HepG2 (cell line): ENCODE data around the gene TMEM167A. TPM values are rescaled to one million over a fixed set of nuclear protein-coding genes. Genes with fewer than 3 reads are reported as not detected.

Experiments used
- ATAC-seq: fragments of 200-7000 bp; cut with Tn5 transposase; 3 replicates; pipeline ENCODE4 v1.9.1; 2020; ENCODE audit warnings: mild to moderate bottlenecking, moderate library complexity
- BruUV-seq: library from RNA; stranded (reverse); fragments of 400-500 nt; replicated peaks from 2 replicates; lab custom pipeline; 2021; lab: Mats Ljungman, UMichigan
- CTCF ChIA-PET: fragments of 300-600 bp; formaldehyde crosslinking; extraction: SDS; loops from one replicate; lab custom pipeline; 2021; ENCODE audit warnings: low total read pairs, inconsistent platforms, low intra/inter-chr PET ratio; lab: Yijun Ruan, JAX
- POLR2A ChIA-PET: fragments of 350-600 bp; sonication (Branson Sonifier 250); formaldehyde crosslinking; loops from one replicate; lab custom pipeline; 2020; ENCODE audit warnings: antibody characterized with exemption, inconsistent platforms; lab: Yijun Ruan, JAX
- DNase-seq: peaks from one replicate; pipeline ENCODE4 v3.0.0-alpha.2; 2015; ENCODE audit warnings: low spot score
- FAIRE-seq: peaks from 3 replicates; lab custom pipeline; 2011; peaks lifted over from hg19 to GRCh38; lab: Jason Lieb, UNC
- H2AFZ ChIP-seq: one replicate; pipeline ENCODE4 v1.6.1; 2011; ENCODE audit warnings: low read length, inconsistent platforms
- H3K27ac ChIP-seq: fragments of 300-600 bp; 3 replicates; pipeline ENCODE4 v1.8.0; 2011; ENCODE audit warnings: mixed run types, mild to moderate bottlenecking, mixed read lengths, low read length, inconsistent platforms; ENCODE audit not compliant: insufficient read depth; ENCODE audit errors: extremely low read length
- H3K27me3 ChIP-seq, 2 experiments: fragments of 200-600 bp in 1 of 2; 2 replicates in 1 of 2; 3 replicates in 1 of 2; pipeline versions ENCODE4 v1.6.0 to v1.8.0; 2011; ENCODE audit warnings: low read length in 2 of 2, mild to moderate bottlenecking in 2 of 2, moderate library complexity in 2 of 2, inconsistent platforms in 1 of 2; ENCODE audit not compliant: insufficient read depth in 2 of 2, control insufficient read depth in 1 of 2
- H3K36me3 ChIP-seq, 2 experiments: fragments of 200-600 bp in 1 of 2; replicated peaks in 1 of 2; 2 replicates in 1 of 2; 3 replicates in 1 of 2; pipeline versions ENCODE4 v1.5.1 to v1.8.0; 2011; ENCODE audit warnings: low read length in 2 of 2, inconsistent platforms in 1 of 2; ENCODE audit not compliant: insufficient read depth in 2 of 2, control insufficient read depth in 1 of 2
- H3K4me1 ChIP-seq: 2 replicates; pipeline ENCODE4 v1.5.1; 2012; ENCODE audit warnings: low read length, inconsistent platforms; ENCODE audit not compliant: insufficient read depth
- H3K4me2 ChIP-seq: 2 replicates; pipeline ENCODE4 v1.6.0; 2011; ENCODE audit warnings: low read depth, low read length, inconsistent platforms
- H3K4me3 ChIP-seq, 3 experiments: fragments of 200-600 bp in 1 of 3; sonication (generic), shearing (Covaris generic) in 1 of 3; replicated peaks in 1 of 3; 2 replicates each; pipeline ENCODE4 v1.5.1; 2011 to 2016; ENCODE audit warnings: low read length in 3 of 3, inconsistent platforms in 2 of 3, low read depth in 2 of 3, mild to moderate bottlenecking in 2 of 3, control low read depth in 1 of 3, mixed read lengths in 1 of 3; ENCODE audit not compliant: insufficient read depth in 1 of 3
- H3K79me2 ChIP-seq: one replicate; pipeline ENCODE4 v1.6.1; 2011; ENCODE audit warnings: low read length, inconsistent platforms; ENCODE audit not compliant: insufficient read depth
- H3K9ac ChIP-seq: 2 replicates; pipeline ENCODE4 v1.6.0; 2011; ENCODE audit warnings: mild to moderate bottlenecking, low read depth, low read length, inconsistent platforms; ENCODE audit not compliant: insufficient read depth
- H3K9me3 ChIP-seq: 2 replicates; pipeline ENCODE4 v1.5.1; 2012; ENCODE audit warnings: mild to moderate bottlenecking, low read length
- H4K20me1 ChIP-seq: 2 replicates; pipeline ENCODE4 v1.6.0; 2011; ENCODE audit warnings: inconsistent platforms, mild to moderate bottlenecking, low read length, moderate library complexity; ENCODE audit not compliant: insufficient read depth
- FOXM1 ChIP-seq: sonication (generic); formaldehyde crosslinking; IDR thresholded peaks from 2 replicates; pipeline ENCODE4 v1.5.0; 2020; ENCODE audit warnings: missing genetic modification reagents
- HNRNPUL1 ChIP-seq: fragments of 200-400 bp; formaldehyde crosslinking; IDR thresholded peaks from 2 replicates; pipeline ENCODE4 v1.6.1; 2017; ENCODE audit warnings: low read depth, mild to moderate bottlenecking, low read length, moderate library complexity
- HOXD1 ChIP-seq: sonication (generic); formaldehyde crosslinking; IDR thresholded peaks from 2 replicates; pipeline ENCODE4 v1.5.0; 2020; ENCODE audit warnings: missing genetic modification reagents
- KDM5B ChIP-seq: sonication (generic); formaldehyde crosslinking; IDR thresholded peaks from 2 replicates; pipeline ENCODE4 v1.4.0; 2020; ENCODE audit warnings: missing genetic modification reagents, mild to moderate bottlenecking, borderline replicate concordance
- KLF15 ChIP-seq: sonication (generic); formaldehyde crosslinking; IDR thresholded peaks from 2 replicates; pipeline ENCODE4 v1.8.1; 2023; ENCODE audit warnings: borderline replicate concordance, mild to moderate bottlenecking, inconsistent platforms, missing genetic modification reagents, mixed read lengths
- SOX6 ChIP-seq, 2 experiments: fragments of 450-650 bp in 1 of 2; sonication (generic) in 1 of 2; formaldehyde crosslinking in 1 of 2; IDR thresholded peaks; 2 replicates each; pipeline versions ENCODE4 v1.4.0 to v1.6.1; 2017 to 2020; ENCODE audit warnings: antibody characterized with exemption in 1 of 2, mild to moderate bottlenecking in 1 of 2, missing genetic modification reagents in 1 of 2
- TEF ChIP-seq: sonication (generic); formaldehyde crosslinking; IDR thresholded peaks from 2 replicates; pipeline ENCODE4 v1.5.0; 2020; ENCODE audit warnings: missing genetic modification reagents
- ZGPAT ChIP-seq: IDR thresholded peaks from 2 replicates; pipeline ENCODE4 v1.6.1; 2016; ENCODE audit warnings: mild to moderate bottlenecking
- ZKSCAN8 ChIP-seq: IDR thresholded peaks from 2 replicates; pipeline ENCODE4 v1.6.1; 2016; ENCODE audit warnings: borderline replicate concordance, missing genetic modification reagents, missing compliant biosample characterization
- ZNF33A ChIP-seq: sonication (generic); formaldehyde crosslinking; IDR thresholded peaks from 2 replicates; pipeline ENCODE4 v1.5.1; 2020; ENCODE audit warnings: missing genetic modification reagents, mild to moderate bottlenecking, moderate library complexity, borderline replicate concordance
- ZNF414 ChIP-seq: sonication (generic); formaldehyde crosslinking; IDR thresholded peaks from 2 replicates; pipeline ENCODE4 v1.5.0; 2020; ENCODE audit warnings: missing genetic modification reagents
- ZNF567 ChIP-seq: sonication (generic); formaldehyde crosslinking; IDR thresholded peaks from 2 replicates; pipeline ENCODE4 v1.8.1; 2023; ENCODE audit warnings: mild to moderate bottlenecking, missing genetic modification reagents, borderline replicate concordance
- WGBS: methylation state at CpG from one replicate; pipeline ENCODE4 v1.1.6; 2017; ENCODE audit warnings: low lambda C conversion rate; 5-methylcytosine and 5-hydroxymethylcytosine counted together
- in situ Hi-C: cut with HindIII; loops from 2 replicates; pipeline ENCODE4 v1.10.0; 2017; ENCODE audit warnings: low pct_unique_long_range_greater_than_20kb; ENCODE audit not compliant: extremely low pct_ligation_motif_present
- intact Hi-C: fragments of 100-400 bp; cut with micrococcal nuclease; formaldehyde crosslinking; loops from one replicate; pipeline ENCODE4 v1.10.0; 2022; ENCODE audit not compliant: unreplicated experiment
- polyA plus RNA-seq, 8 experiments: library from polyadenylated mRNA; depleted of rRNA in 3 of 8; stranded (reverse) in 7 of 8; unstranded in 1 of 8; fragments of >200 nt; fragmentation: Illumina TruSeq in 4 of 8; extraction: Trizol in 4 of 8; gene quantifications; 2 replicates each; pipeline versions ENCODE4 v1.2.1 to v1.2.3, GENCODE V29; 2011 to 2016; ENCODE audit warnings: low read depth in 4 of 8, missing spikeins in 1 of 8, mixed read lengths in 1 of 8; ENCODE audit not compliant: insufficient read depth in 1 of 8
- total RNA-seq, 5 experiments: library from RNA; depleted of rRNA; stranded (reverse); fragments of >200 nt; fragmentation: Illumina TruSeq; extraction: Trizol; gene quantifications; 2 replicates each; pipeline ENCODE4 v1.2.3, GENCODE V29; 2016; ENCODE audit warnings: low read depth in 1 of 5
- TF ChIP-seq, protein P1 (sequence below): sonication (generic); formaldehyde crosslinking; conservative IDR thresholded peaks from 2 replicates; pipeline ENCODE4 v1.8.0; 2022; ENCODE audit warnings: low read depth, missing genetic modification reagents

The TMEM167A gene
- total and polyA plus RNA-seq, 2 of the 13 experiments (the other 11 are each of a cell fraction or from before 2014, with no cell fraction given), result 47.0 to 78.7 TPM

GRCh38 chr5:83095163-83095956, 18.2 kb upstream of the TMEM167A start:
- 97% methylated on average over 3 of the region's 3 CpGs for WGBS
- CTCF ChIA-PET, result no interaction called here
- no peak overlapping the region for H3K27ac ChIP-seq
- DNase-seq, result no peak
- in situ Hi-C loops, result loop anchor here (25.0 kb wide), 2 partner anchors 467 to 733 kb away; no protein-coding TSS in a partner anchor
- no peak for TF ChIP-seq ZKSCAN8
- TF ChIP-seq KDM5B (CRISPR knock-in tag), result no peak
- TF ChIP-seq KLF15, result no peak
- no peak for TF ChIP-seq ZNF33A (CRISPR knock-in tag)
- TF ChIP-seq FOXM1 (CRISPR knock-in tag), result no peak
- no peak for TF ChIP-seq ZNF414 (CRISPR knock-in tag)
- no peak for TF ChIP-seq ZNF567 (CRISPR knock-in tag)
- TF ChIP-seq, protein P1, sequence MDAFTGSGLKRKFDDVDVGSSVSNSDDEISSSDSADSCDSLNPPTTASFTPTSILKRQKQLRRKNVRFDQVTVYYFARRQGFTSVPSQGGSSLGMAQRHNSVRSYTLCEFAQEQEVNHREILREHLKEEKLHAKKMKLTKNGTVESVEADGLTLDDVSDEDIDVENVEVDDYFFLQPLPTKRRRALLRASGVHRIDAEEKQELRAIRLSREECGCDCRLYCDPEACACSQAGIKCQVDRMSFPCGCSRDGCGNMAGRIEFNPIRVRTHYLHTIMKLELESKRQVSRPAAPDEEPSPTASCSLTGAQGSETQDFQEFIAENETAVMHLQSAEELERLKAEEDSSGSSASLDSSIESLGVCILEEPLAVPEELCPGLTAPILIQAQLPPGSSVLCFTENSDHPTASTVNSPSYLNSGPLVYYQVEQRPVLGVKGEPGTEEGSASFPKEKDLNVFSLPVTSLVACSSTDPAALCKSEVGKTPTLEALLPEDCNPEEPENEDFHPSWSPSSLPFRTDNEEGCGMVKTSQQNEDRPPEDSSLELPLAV (CRISPR knock-in tag), result no peak
- TF ChIP-seq HOXD1 (CRISPR knock-in tag), result no peak
- TF ChIP-seq HNRNPUL1, result no peak
- TF ChIP-seq TEF, result no peak
- TF ChIP-seq ZGPAT (CRISPR knock-in tag), result no peak
- no peak for TF ChIP-seq SOX6 (IDR thresholded peaks at IDR 0.05)
- TF ChIP-seq SOX6 (CRISPR knock-in tag; IDR thresholded peaks at IDR 0.05), result no peak
- TF ChIP-seq, all 625 proteins: peak for 0
- Histone ChIP-seq H3K4me1 (peaks cover 22% of the 10 kb centered on the region), H3K9me3 (peaks cover 13% of the 10 kb centered on the region; the same call in 1 of the 2 replicates), H3K4me3 (no peak overlapping the region), H3K27me3 (no peaks in the 10 kb centered on the region), H3K4me2 (no peak overlapping the region), H3K36me3 (no peaks in the 10 kb centered on the region), H3K79me2 (no peaks in the 10 kb centered on the region), H2AFZ (no peak overlapping the region), H3K9ac (no peak overlapping the region), H4K20me1 (no peaks in the 10 kb centered on the region)
- intact Hi-C loops, result no loop called here
- FAIRE-seq, result no peak
- no peak; the same call in 2 of the 3 replicates for ATAC-seq
- POLR2A ChIA-PET, result no interaction called here
- BruUV-seq, result no TSS peak
